Activated CD8-positive, alpha-beta memory T cell treated with anti-CD3 and anti-CD28 coated beads, Interleukin-2, amount 50 U/mL, for 1 hour (primary cell): ENCODE data around the gene AXIN1.

ENCODE experiments used
- DNase-seq: peaks from one replicate; pipeline ENCODE4 v3.0.0-alpha.2; 2020; ENCODE audit errors: extremely low read depth

Gene AXIN1

DNA sequence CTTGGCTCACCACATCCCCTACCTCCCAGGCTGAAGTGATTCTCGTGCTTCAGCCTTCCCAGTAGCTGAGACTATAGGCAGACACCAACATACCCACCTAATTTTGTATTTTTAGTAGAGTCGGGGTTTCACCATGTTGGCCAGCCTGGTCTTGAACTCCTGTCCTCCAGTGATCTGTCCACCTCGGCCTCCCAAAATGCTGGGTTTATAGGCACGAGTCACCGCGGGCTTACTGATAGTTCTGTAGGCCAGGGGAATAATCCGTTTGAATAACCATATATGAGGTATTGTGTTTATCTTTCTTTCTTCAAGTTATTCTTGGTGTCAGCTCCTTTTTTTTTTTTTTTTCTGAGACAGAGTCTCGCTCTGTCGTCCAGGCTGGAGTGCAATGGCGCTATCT, 110.2 kb downstream of the AXIN1 start:
- DNase-seq: no peak

DNA sequence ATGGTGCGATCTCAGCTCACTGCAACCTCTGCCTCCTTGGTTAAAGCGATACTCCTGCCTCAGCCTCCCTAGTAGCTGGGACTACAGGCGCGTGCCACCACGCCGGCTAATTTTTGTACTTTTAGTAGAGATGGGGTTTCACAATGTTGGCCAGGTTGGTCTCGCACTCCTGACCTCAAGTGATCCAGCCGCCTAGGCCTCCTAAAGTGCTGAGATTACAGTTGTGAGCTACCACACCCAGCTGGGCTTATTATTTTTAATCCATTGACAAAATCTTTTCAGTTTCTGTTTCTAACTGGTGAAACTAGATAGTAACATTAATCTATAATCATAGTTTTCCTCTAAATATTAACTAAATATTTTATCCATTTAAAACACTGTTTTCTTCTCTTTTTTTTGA, 112.0 kb downstream of the AXIN1 start:
- DNase-seq: no peak

DNA sequence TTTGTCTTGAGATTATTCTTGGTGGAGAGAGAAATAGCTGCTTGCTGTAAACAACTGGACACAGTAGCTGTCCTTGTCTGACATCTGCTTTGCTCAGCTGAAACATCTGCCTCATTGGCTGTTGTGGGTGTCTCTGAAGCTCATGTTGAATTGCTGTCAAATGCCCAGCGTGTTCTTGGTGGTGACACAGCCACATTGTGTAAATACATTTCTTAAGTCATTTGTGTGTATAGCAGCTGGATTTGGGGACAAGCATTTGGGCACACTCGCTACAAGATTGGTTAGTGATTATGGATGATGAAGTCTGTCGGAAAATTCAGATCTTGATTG, 112.6 kb downstream of the AXIN1 start:
- DNase-seq: no peak
